Body of pancreas (tissue), 4 donors: ENCODE results near the gene CST8. TPM values are rescaled to one million over a fixed set of nuclear protein-coding genes. Genes with fewer than 3 reads are reported as not detected.

Source experiments
- ATAC-seq: fragments of 150-250 bp; one replicate; pipeline ENCODE4 v1.9.1; 2016
- DNase-seq, 4 donors: peaks; one replicate each; pipeline ENCODE4 v3.0.0-alpha.2; 2019
- H3K27ac ChIP-seq, 4 donors: fragments of 200-600 bp; sonication (generic); 1 replicate in 3 of 4; 2 replicates in 1 of 4; pipeline versions ENCODE4 v1.5.1 to v1.6.1; 2016 to 2019; ENCODE audit warnings: mild to moderate bottlenecking in 1 of 4, mixed read lengths in 1 of 4, moderate library complexity in 1 of 4
- H3K27me3 ChIP-seq, 2 donors: fragments of 200-600 bp; sonication (generic); one replicate each; pipeline ENCODE4 v1.6.0; 2016; ENCODE audit warnings: mild to moderate bottlenecking in 1 of 2
- H3K36me3 ChIP-seq, 2 donors: fragments of 200-600 bp; sonication (generic); replicated peaks in 1 of 2; 2 replicates each; pipeline ENCODE4 v1.5.1; 2016; ENCODE audit warnings: low read depth in 2 of 2; ENCODE audit not compliant: insufficient read depth in 1 of 2
- H3K4me1 ChIP-seq: fragments of 200-600 bp; sonication (generic); one replicate; pipeline ENCODE4 v1.6.0; 2016
- H3K4me3 ChIP-seq, 2 donors: fragments of 200-600 bp; sonication (generic); 1 replicate in 1 of 2; 2 replicates in 1 of 2; pipeline ENCODE4 v1.5.1; 2016 to 2019
- H3K9me3 ChIP-seq, 3 donors: fragments of 200-600 bp; sonication (generic); 1 replicate in 2 of 3; 2 replicates in 1 of 3; pipeline ENCODE4 v1.5.1; 2016
- POLR2A ChIP-seq, 3 donors: fragments of 450-650 bp; IDR thresholded peaks; one replicate each; pipeline ENCODE4 v1.6.1; 2016; ENCODE audit warnings: antibody characterized with exemption in 3 of 3, mild to moderate bottlenecking in 2 of 3
- WGBS, 2 donors: methylation state at CpG; one replicate each; pipeline ENCODE4 v1.1.5; 2017; 5-methylcytosine and 5-hydroxymethylcytosine counted together
- intact Hi-C: fragments of 100-400 bp; cut with DNase I; formaldehyde crosslinking; loops from one replicate; pipeline ENCODE4 v1.15.1; 2023
- total RNA-seq, 2 donors: library from RNA; depleted of rRNA; stranded (reverse); fragments of >200 nt; gene quantifications; one replicate each; pipeline ENCODE4 v1.1.0, GENCODE V29; 2016
- TF ChIP-seq, protein P1 (sequence below), 7 experiments: fragments of 450-650 bp in 4 of 7; fragments of 200-600 bp in 3 of 7; sonication (generic) in 3 of 7; IDR thresholded peaks; one replicate each; pipeline ENCODE4 v1.5.1; 2016 to 2019; ENCODE audit warnings: antibody characterized with exemption in 7 of 7

Gene CST8, protein sequence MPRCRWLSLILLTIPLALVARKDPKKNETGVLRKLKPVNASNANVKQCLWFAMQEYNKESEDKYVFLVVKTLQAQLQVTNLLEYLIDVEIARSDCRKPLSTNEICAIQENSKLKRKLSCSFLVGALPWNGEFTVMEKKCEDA
- not detected for total RNA-seq

DNA sequence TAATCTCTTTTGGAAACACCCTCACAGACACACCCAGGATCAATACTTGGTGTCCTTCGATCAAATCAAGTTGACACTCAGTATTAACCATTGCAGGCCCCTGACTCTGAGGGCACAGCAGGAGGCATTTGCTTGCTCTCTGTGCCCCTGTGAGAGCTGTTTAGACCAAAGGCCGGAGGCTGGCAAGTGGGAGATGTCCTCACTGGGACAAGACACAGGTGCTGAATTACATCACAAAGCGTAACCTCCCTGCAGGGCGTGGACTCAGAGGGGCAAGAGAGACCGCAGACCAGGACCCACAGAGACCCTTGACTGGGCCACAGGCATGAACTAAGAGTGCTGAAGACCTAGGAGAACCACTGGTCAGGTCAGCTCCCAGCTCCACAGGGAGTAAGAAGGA is at the start of gene CST8:
CST8 (plus strand) TSS at position 301 of the 400 bp plus-strand sequence. CDS start 551 bp downstream, outside the sequence.
- no peaks in the 10 kb centered on the region for H3K9me3 ChIP-seq
- DNase-seq (no peak), ATAC-seq (no peak)
- WGBS, 2 donors, result 75 to 81% methylated on average over 4 to 5 of the region's 5 CpGs
- H3K36me3 ChIP-seq, result no peaks in the 10 kb centered on the region
- H3K27me3 ChIP-seq, result no peaks in the 10 kb centered on the region
- no peak for TF ChIP-seq POLR2A (IDR thresholded peaks at IDR 0.05)
- TF ChIP-seq, protein P1, sequence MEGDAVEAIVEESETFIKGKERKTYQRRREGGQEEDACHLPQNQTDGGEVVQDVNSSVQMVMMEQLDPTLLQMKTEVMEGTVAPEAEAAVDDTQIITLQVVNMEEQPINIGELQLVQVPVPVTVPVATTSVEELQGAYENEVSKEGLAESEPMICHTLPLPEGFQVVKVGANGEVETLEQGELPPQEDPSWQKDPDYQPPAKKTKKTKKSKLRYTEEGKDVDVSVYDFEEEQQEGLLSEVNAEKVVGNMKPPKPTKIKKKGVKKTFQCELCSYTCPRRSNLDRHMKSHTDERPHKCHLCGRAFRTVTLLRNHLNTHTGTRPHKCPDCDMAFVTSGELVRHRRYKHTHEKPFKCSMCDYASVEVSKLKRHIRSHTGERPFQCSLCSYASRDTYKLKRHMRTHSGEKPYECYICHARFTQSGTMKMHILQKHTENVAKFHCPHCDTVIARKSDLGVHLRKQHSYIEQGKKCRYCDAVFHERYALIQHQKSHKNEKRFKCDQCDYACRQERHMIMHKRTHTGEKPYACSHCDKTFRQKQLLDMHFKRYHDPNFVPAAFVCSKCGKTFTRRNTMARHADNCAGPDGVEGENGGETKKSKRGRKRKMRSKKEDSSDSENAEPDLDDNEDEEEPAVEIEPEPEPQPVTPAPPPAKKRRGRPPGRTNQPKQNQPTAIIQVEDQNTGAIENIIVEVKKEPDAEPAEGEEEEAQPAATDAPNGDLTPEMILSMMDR (IDR thresholded peaks at IDR 0.05), result no peak
- H3K4me3 ChIP-seq, result no peak within 1 kb of the TSS
- H3K4me1 ChIP-seq, result no peaks in the 10 kb centered on the region
- intact Hi-C loops, result no loop called here
- no peak within 1 kb of the TSS for H3K27ac ChIP-seq

DNA sequence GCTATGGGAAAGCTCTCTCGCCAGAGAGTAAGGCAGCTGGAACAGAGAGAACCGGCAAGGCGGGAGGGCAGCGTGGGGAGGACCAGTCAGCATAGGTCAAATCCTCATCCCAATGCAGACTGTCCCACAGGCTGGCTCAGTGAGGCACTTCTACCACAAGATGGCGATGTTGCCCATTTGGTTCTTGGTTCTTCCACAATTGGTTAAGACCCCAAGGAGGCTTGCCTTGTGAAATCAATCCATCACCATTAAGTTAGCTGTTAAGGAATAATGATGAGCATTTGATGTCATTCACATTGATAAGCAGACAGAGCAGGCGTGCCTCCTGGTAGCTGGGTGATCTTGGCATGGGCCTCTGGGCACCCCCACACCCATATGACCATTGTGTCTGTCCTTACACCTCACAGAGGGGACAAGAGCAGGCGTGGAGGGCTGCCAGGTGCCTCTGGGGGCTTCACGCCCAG is 49.0 kb upstream of the CST8 start:
- WGBS, 2 donors, result 15 to 23% methylated on average over 4 to 8 of the region's 8 CpGs
- ATAC-seq, result peak; percentile 52
- intact Hi-C loops, result no loop called here

DNA sequence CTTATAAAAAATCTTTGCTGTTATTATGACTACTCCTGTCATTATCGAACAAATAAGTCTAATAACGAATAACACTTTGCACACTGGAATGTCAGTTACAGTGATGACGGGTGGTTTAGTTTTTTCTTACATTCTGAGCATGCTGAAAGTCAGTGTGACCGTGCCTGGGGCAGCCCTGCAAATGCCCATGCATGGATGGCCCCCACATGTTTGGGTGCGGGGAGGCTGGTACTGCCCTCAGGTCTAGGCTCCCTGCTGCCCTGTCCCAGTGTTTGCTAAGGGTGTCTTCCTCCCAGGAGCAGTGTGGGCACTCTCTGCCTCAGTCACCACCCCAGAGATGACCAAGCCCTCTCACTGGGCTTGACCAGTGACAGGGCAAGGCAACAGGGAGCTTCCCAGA is 48.5 kb upstream of the CST8 start:
- ATAC-seq, result no peak
- no peaks in the 10 kb centered on the region for H3K4me1 ChIP-seq
- H3K9me3 ChIP-seq, result no peaks in the 10 kb centered on the region
- DNase-seq, result no peak
- no peaks in the 10 kb centered on the region for H3K36me3 ChIP-seq
- H3K27me3 ChIP-seq, result no peaks in the 10 kb centered on the region
- WGBS, 2 donors, result 64 to 70% methylated on average over 4 to 5 of the region's 5 CpGs
- no peak overlapping the region for H3K4me3 ChIP-seq
- H3K27ac ChIP-seq, result no peak overlapping the region
- TF ChIP-seq, protein P1 (IDR thresholded peaks at IDR 0.05), result no peak
- no peak for TF ChIP-seq POLR2A (IDR thresholded peaks at IDR 0.05)
- intact Hi-C loops, result no loop called here

More for the DNA sequence above, 49.0 kb upstream of the CST8 start:
- Histone ChIP-seq H3K4me3 (no peak overlapping the region), H3K27me3 (no peaks in the 10 kb centered on the region), H3K4me1 (no peaks in the 10 kb centered on the region), H3K27ac (no peak overlapping the region), H3K36me3 (no peaks in the 10 kb centered on the region), H3K9me3 (no peaks in the 10 kb centered on the region)
- TF ChIP-seq POLR2A (IDR thresholded peaks at IDR 0.05), result no peak
- TF ChIP-seq, protein P1 (IDR thresholded peaks at IDR 0.05), result peak; percentile 41 to 89 (median 63)
- DNase-seq, result peak; percentile 42 to 63 (median 58)

DNA sequence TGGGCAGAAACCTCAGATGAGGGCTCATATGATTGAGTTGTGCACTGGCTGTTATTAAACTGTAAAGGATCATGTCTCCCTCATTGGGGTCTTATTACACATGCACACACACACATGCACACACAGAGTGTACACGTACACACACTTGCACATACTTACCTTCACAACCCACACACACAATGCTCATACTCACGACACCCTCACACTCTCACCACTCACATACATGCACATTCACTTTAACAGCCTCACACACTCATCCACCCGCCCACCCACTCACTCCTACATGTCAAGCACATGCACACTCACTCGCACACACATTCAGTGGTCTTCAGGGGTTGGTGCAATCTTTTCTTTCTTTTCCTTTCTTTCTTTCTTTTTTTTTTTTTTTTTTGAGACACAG is 46.1 kb upstream of the CST8 start:
- Histone ChIP-seq H3K27me3 (no peaks in the 10 kb centered on the region), H3K4me3 (no peak overlapping the region), H3K4me1 (no peaks in the 10 kb centered on the region), H3K36me3 (no peaks in the 10 kb centered on the region), H3K9me3 (no peaks in the 10 kb centered on the region), H3K27ac (no peak overlapping the region)
- 67 to 80% methylated on average over 4 of the region's 4 CpGs for WGBS, 2 donors
- intact Hi-C loops, result no loop called here
- DNase-seq (no peak), ATAC-seq (no peak)
- TF ChIP-seq, protein P1 (IDR thresholded peaks at IDR 0.05), result no peak
- no peak for TF ChIP-seq POLR2A (IDR thresholded peaks at IDR 0.05)

DNA sequence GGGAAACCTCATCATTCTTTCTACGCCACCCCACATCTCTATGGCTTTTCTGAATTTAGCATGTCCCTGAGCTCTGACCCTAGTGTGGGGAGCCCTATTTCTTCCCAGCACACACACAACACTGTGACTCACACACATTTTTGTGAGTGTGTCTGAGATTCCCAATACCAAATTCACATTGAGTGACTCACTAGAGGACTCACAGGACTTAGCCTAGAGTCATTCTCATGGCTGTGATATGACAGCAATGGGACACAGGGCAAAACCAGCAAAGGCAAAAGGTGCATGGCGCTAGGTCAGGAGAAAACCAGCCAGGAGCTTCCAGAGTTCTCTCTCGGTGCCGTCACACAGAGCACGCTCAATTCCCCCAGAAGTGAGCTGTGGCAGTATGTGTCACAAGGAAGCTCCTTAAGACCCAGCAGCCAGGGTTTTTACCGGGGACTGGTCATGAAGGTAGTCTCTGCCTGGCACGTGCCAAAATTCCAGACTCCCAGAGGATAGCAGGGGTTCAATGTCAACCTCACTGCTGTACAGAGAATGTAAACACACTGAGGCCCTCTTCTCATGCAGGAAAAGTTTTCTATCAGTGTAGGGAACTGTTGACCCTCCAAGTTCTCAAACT is 45.2 kb upstream of the CST8 start:
- Histone ChIP-seq H3K27me3 (no peaks in the 10 kb centered on the region), H3K27ac (no peak overlapping the region), H3K4me3 (no peak overlapping the region), H3K4me1 (no peaks in the 10 kb centered on the region), H3K36me3 (no peaks in the 10 kb centered on the region), H3K9me3 (no peaks in the 10 kb centered on the region)
- 58 to 85% methylated on average over 7 of the region's 7 CpGs for WGBS, 2 donors
- intact Hi-C loops, result no loop called here
- no peak for DNase-seq
- no peak for TF ChIP-seq POLR2A (IDR thresholded peaks at IDR 0.05)
- TF ChIP-seq, protein P1 (IDR thresholded peaks at IDR 0.05), result no peak
- no peak for ATAC-seq
